Stimulated activated CD4-positive, alpha-beta T cell treated with anti-CD3 and anti-CD28 coated beads, TNF-alpha, amount 100 ng/mL, for 48 hours (primary cell): ENCODE data around the gene LRRC18.

Experiments
- DNase-seq, 3 donors: peaks; one replicate each; pipeline ENCODE4 v3.0.0-alpha.2; 2020; ENCODE audit warnings: low read depth in 3 of 3

The LRRC18 gene

GRCh38 chr10:48939790-48940325 lies at the start of gene LRRC18:
LRRC18 (minus strand) TSS chr10:48939840; CDS start chr10:48914155, 25,685 bp downstream.
- DNase-seq = no peak

DNA sequence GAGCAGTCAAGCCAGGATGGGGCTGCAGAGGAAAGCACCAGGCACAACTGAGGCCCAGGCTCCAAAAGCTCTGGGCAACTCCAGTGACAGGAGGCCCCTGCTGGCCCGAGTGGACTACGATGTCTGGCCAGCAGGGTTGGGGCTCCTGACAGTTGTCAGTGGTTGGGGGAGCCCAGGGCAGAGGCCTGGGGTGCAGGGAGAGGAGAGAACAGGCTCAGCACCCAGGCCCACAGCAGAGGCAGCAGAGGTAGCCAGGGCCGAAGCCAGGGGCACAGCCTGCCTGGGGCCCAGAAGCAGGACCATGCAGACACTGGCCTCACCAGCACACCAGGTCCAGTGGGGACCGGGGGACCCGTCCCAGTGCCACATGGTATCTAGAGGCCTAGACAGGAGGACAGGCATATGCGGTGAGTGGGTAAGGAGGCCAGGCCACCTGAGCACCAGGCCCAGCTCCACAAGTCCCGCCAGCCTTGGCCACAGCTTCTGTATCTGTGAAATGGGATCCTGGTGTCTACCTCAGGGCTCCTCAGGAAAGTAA lies 46.0 kb upstream of the LRRC18 start:
- no peak for DNase-seq

- no peak for DNase-seq
Observed at GRCh38 chr10:48983648-48984351, 44.2 kb upstream of the LRRC18 start.

DNA sequence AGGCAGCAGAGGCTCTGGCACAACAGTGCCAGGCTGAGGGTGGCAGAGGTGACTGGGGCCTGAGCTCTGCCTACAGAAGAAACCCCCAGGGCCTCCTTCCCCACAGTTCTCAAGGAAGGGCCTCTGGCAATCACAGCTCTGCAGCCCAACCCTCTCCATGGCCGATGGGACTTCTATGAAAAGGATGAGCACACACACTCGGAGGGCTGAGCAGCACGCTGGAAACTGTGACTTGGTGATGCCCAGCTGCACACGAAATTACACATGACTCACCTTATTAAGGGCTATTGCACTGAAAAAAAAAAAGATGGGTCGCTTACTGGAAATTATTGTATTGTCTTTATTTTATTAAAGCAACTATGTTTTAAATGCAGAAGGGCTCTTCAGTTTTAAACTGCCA lies 42.9 kb upstream of the LRRC18 start:
- DNase-seq = no peak

DNA sequence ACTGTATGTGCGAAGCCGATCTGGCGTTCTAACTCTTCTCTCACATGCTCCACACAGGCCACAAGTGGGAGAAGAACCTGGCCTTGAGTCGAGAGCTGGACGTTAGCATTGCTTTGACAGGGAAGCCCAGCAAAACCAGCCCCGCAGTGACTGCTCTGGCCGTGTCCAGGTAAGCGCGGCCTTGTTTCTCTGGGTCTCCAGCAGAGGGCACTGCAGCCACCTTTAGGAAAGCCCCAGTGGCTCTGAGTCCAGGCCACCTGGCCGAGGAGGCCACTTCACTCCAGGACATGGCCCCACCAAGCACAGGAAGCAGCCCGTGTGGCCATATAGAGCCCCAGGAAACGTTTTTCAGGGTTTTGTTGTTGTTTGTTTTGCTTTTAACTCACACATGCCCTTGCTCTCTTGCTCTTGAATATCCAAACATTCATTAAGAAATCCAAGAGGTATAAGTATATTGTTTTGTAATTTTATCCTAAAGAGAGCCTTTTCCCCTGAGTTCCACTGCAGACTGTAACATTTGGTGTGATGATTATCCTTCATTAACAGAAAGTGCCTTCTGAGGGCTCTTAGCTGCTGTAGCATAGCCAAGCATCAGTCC lies 41.8 kb upstream of the LRRC18 start:
- peak in 2 of 3 donors; percentile 6 to 31 for DNase-seq

GRCh38 chr10:48978318-48978717 lies 38.7 kb upstream of the LRRC18 start:
- DNase-seq = no peak

- DNase-seq = no peak
Observed at GRCh38 chr10:48976196-48976595, 36.6 kb upstream of the LRRC18 start.

- no peak for DNase-seq
Observed at GRCh38 chr10:48974510-48975156, 35.0 kb upstream of the LRRC18 start.

DNA sequence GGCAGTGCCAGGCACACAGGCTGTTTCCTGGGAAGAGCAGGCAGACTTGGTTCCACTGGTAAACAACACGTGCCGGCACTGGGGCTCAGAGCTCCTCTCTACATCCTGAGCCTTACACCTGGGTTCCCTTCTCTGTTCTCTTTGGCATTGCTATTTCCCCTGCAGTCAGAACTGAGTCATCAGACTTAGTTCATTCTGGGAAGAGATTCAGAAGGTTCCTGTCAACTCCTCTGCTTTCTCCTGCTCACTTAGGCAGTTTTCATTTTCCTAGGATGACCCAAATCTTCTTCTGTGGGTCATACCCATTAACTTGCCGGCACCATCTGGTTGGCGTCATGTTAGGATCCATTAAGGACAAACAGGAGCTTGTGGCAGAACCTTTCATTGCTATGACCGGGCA lies 33.4 kb upstream of the LRRC18 start:
- no peak for DNase-seq

DNA sequence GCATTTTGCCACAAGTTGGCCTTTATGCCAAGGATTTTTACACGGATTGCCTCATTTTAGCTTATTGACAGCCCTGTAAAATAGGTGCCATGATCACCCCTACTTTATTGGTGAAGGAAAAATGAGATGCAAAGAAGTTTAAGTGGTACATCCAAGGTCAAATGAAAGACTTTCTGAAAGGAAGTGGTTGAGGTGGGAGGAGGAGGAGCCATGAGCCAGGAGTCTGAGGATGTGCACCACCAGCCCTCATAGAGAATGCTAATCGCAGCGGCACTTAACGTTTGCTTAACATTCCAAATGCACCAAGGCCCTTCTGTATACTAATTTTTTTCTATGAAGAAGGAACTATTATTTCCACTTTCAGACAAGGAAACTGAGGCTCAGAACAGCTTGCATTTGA lies 31.0 kb upstream of the LRRC18 start:
- DNase-seq = no peak

GRCh38 chr10:48970046-48970445 lies 30.4 kb upstream of the LRRC18 start:
- DNase-seq = no peak

DNA sequence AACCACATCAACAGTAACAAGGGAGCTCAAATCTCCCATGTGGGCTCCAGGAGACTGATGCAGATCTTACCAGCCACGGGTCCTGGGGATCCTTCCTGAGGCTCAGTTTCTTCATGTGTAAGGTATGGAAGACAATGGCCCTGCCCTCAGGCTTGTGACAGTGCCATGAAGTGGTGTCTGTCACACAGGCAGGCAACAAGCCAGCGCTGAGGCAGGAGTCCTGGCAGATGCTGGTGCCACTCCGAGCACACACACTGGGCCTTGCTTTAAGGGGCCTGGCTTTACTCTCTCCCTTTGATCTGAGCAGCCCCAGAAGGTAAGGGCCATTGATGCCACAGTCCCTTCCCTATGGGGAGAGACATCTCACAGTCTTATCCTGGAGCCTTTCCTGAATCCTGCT lies 28.4 kb upstream of the LRRC18 start:
- no peak for DNase-seq

- no peak for DNase-seq
Observed at GRCh38 chr10:48965460-48965859, 25.8 kb upstream of the LRRC18 start.

DNA sequence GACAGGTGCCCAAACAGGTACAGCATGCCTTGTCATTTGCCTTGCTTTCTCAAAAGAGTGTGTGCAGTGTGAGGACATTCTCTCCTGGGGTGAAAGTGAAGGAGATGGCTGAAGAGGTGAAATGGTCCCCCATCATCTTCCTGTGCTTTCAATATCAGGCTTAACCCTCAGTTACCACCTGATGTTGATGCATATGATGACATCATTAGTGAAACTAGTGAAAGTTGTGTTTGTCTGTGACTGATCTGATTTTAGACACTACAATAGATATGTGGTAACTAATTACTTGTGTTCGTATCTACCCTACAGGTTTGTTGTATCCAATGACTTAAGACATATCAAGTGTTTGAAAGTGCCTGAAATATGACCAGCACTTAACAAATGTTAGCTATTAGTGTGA lies 24.4 kb upstream of the LRRC18 start:
- no peak for DNase-seq

GRCh38 chr10:48958598-48959190 lies 19.1 kb upstream of the LRRC18 start:
- no peak for DNase-seq

DNA sequence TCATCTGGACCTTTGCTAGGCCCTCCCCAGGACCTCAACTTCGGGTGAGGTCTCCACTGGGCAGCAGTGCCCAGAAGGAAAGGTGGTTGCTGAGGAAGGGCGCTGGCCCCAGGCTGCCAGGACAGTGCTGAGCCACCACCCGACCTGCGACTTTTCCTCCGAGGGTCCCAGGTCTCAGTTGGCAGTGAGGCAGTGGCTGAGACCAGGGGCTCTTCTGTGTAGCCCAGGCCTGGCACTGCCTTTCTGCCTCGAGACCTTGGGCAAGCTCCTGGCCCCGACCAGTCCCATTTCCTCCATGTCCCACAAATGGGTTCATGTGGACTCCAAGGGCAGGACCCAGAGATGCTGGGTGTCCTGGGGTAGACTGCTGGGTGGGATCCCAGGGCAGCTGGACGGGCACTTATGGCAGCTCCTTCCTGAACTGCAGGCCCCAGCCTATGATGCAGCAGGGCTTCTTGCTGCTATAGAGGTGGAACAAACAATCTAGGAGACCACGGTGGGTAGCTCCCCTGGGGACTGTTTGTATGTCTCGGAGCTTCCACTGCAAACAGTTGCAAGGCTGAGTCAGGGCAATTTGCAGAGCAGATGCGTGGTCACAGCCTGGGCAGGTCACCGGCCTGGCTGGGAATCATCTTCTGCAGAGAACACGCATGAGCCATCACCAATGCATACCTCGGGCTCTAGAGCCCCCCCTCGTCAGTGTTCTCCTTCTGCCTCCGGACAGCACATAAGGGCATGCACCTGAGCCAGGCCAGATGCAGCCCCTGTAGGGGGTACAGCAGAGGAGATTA lies 17.9 kb upstream of the LRRC18 start:
- no peak for DNase-seq

- no peak for DNase-seq
Observed at GRCh38 chr10:48951707-48952106, 12.1 kb upstream of the LRRC18 start.

DNA sequence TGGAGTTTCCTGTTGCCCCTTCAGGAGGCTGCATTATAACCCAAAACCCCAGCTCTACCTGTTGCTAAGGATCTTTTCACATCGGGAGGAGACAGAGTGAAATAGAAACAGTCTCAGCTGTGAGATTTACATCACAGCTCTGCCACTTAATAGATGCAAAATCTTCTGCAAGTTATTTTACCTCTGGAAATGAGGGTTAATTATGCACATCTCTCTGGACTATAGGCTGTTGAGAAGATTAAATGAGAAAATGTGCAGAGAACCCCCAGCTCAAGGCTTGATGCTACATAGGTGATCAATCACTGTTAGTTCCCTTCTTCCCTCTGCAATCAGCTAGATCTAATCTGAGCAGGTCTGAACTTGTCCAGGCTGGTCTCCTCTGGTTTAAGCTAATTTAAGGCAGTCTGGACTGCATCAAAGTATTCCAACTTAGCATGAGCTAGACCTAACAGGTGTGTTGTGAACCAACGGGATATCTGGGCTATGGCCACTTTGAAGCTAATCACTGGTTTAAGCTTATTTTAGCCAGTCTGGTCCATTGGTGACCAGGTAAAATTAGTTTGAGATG lies 8.9 kb upstream of the LRRC18 start:
- DNase-seq = no peak

- no peak for DNase-seq
Observed at GRCh38 chr10:48947690-48948469, 8.2 kb upstream of the LRRC18 start.

- no peak for DNase-seq
Observed at GRCh38 chr10:48946891-48947500, 7.4 kb upstream of the LRRC18 start.
